Adrenal gland (tissue), 5 donors: ENCODE measurements around the gene TMEM273.

ENCODE experiments used
- POLR2A ChIP-seq, 2 donors: fragments of 450-650 bp; IDR thresholded peaks; one replicate each; pipeline ENCODE4 v1.6.1; 2017; ENCODE audit warnings: antibody characterized with exemption in 2 of 2, mild to moderate bottlenecking in 2 of 2, moderate library complexity in 1 of 2
- TF ChIP-seq, protein P1 (sequence below), 6 experiments: fragments of 450-650 bp in 4 of 6; fragments of 200-600 bp in 2 of 6; sonication (generic) in 1 of 6; IDR thresholded peaks; 1 replicate in 5 of 6; 2 replicates in 1 of 6; pipeline versions ENCODE4 v1.5.1 to v1.8.0; 2016 to 2021; ENCODE audit warnings: antibody characterized with exemption in 6 of 6, mild to moderate bottlenecking in 2 of 6, moderate library complexity in 1 of 6
- donor health status: DM: no; HTN: no; CAD: no.

DNA sequence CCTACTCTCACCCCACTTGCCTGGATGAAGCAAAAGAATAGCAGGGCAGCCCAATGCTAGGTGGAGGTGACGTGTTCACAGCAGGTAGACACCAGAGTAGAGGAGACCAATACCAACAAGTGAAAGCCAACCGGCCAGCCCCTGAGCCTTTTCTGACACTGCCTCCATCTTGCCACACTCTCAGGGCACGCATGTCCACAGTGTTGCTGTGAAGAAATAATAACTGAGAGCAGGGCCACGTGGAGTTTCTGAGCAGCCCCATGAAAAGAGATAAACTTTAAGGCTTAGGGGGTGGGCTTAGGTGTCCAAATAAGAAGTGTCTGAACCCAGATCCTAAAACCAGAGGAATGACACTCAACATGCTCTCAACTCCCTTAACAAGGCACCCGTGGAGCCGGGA lies 9.0 kb upstream of the TMEM273 start:
- TF ChIP-seq POLR2A (IDR thresholded peaks at IDR 0.05): no peak
- TF ChIP-seq, protein P1, sequence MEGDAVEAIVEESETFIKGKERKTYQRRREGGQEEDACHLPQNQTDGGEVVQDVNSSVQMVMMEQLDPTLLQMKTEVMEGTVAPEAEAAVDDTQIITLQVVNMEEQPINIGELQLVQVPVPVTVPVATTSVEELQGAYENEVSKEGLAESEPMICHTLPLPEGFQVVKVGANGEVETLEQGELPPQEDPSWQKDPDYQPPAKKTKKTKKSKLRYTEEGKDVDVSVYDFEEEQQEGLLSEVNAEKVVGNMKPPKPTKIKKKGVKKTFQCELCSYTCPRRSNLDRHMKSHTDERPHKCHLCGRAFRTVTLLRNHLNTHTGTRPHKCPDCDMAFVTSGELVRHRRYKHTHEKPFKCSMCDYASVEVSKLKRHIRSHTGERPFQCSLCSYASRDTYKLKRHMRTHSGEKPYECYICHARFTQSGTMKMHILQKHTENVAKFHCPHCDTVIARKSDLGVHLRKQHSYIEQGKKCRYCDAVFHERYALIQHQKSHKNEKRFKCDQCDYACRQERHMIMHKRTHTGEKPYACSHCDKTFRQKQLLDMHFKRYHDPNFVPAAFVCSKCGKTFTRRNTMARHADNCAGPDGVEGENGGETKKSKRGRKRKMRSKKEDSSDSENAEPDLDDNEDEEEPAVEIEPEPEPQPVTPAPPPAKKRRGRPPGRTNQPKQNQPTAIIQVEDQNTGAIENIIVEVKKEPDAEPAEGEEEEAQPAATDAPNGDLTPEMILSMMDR (IDR thresholded peaks at IDR 0.05): no peak
